PFSK-1 (cell line): Measurements from ENCODE around the gene SPECC1.

ENCODE experiments used
- FOXP2 ChIP-seq: optimal IDR thresholded peaks from 2 replicates; pipeline ENCODE3; 2011; ENCODE audit warnings: borderline replicate concordance, control low read depth, inconsistent platforms; ENCODE audit not compliant: insufficient read depth; ENCODE audit errors: extremely low read length, extremely low read depth
- POLR2AphosphoS5 ChIP-seq: IDR thresholded peaks from 2 replicates; pipeline ENCODE4 v1.6.1; 2012; ENCODE audit warnings: low read depth, mild to moderate bottlenecking, control low read depth, low read length, moderate library complexity
- SIN3A ChIP-seq: IDR thresholded peaks from 2 replicates; pipeline ENCODE4 v1.6.1; 2012; ENCODE audit warnings: mild to moderate bottlenecking, low read length, moderate library complexity, borderline replicate concordance; ENCODE audit not compliant: insufficient read depth
- TAF1 ChIP-seq: IDR thresholded peaks from 2 replicates; pipeline ENCODE4 v1.6.1; 2012; ENCODE audit warnings: low read length, control low read depth, borderline replicate concordance; ENCODE audit not compliant: insufficient read depth
- TF ChIP-seq, protein P1 (sequence below), 2 experiments: IDR thresholded peaks; 2 replicates each; pipeline versions ENCODE4 v1.6.1 to v1.8.0; 2011 to 2012; ENCODE audit warnings: low read depth in 2 of 2, low read length in 2 of 2, control low read depth in 1 of 2, inconsistent platforms in 1 of 2, mild to moderate bottlenecking in 1 of 2, moderate library complexity in 1 of 2; ENCODE audit not compliant: insufficient read depth in 1 of 2

SPECC1 gene

DNA sequence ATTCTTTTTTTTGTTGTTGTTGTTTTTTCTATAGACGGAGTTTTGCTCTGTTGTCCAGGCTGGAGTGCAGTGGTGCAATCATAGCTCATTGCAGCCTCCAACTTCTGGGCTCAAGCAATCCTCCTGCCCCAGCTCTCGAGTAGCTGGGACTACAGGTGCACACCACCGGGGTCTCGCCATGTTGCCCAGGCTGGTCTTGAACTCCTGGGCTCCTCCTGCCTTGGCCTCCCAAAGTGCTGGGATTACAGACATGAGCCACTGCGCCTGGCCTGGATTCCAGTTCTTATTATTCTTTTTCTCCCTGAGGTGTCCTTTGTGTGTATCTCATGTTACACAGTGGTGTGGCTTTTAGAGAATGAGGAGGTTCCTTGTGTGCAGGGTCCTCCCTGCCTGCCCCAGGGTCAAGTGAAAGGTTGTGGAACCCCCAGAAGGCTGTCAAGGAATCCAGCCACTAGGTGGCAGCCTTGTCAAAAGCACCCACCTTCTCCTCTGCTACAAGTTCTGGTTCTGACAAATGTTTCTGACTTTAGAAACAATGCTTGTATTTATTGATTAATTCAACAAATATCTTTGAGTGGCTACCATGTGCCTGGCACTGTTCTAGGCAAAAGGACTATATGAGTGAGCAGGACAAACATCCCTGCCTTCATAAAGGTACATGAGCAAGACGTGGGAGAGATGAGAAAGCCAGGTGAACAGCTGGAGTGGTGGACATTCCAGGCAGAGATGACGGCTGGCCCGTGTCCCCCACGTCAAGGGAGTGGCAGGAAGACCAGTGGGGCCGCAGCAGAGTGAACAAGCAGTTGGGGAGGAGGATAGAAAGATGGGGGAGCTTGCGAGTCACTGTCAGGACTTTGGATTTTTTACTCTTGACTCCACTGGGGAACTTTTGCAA lies 112.4 kb downstream of the SPECC1 start:
- TF ChIP-seq POLR2AphosphoS5 = no peak

DNA sequence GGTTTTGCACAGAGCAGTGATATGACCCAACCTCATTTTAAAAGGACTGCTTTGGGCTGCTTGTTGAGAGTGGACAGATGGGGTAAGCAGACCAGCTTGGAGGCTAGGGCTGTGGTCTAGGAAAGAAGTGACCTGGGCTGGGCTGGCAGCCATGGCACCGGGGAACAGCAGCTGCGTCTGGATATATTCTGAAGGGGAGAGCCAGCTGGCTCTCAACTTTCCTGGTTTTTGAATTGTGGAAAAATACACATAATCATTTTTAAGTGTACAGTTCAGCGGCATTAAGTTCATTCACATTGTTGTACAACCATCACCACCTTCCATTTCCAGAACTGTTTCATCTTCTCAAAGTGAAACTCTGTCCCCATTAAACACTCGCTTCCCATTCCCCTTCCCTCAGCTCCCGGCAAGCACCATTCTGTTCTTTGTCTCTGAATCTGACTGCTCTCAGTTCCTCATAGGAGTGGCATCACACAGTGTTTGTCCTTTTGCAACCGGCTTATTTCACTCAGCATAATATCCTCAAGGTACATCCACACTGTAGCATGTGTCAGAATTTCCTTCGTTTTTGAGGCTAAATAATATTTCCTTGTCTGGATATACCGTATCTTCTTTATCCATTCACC lies 113.2 kb downstream of the SPECC1 start:
- TF ChIP-seq POLR2AphosphoS5 = no peak
- TF ChIP-seq, protein P1, sequence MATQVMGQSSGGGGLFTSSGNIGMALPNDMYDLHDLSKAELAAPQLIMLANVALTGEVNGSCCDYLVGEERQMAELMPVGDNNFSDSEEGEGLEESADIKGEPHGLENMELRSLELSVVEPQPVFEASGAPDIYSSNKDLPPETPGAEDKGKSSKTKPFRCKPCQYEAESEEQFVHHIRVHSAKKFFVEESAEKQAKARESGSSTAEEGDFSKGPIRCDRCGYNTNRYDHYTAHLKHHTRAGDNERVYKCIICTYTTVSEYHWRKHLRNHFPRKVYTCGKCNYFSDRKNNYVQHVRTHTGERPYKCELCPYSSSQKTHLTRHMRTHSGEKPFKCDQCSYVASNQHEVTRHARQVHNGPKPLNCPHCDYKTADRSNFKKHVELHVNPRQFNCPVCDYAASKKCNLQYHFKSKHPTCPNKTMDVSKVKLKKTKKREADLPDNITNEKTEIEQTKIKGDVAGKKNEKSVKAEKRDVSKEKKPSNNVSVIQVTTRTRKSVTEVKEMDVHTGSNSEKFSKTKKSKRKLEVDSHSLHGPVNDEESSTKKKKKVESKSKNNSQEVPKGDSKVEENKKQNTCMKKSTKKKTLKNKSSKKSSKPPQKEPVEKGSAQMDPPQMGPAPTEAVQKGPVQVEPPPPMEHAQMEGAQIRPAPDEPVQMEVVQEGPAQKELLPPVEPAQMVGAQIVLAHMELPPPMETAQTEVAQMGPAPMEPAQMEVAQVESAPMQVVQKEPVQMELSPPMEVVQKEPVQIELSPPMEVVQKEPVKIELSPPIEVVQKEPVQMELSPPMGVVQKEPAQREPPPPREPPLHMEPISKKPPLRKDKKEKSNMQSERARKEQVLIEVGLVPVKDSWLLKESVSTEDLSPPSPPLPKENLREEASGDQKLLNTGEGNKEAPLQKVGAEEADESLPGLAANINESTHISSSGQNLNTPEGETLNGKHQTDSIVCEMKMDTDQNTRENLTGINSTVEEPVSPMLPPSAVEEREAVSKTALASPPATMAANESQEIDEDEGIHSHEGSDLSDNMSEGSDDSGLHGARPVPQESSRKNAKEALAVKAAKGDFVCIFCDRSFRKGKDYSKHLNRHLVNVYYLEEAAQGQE (IDR thresholded peaks at IDR 0.05; ENCODE audit: insufficient read depth in 1 of 2, low read depth in 2 of 2, low read length in 2 of 2) = no peak

DNA sequence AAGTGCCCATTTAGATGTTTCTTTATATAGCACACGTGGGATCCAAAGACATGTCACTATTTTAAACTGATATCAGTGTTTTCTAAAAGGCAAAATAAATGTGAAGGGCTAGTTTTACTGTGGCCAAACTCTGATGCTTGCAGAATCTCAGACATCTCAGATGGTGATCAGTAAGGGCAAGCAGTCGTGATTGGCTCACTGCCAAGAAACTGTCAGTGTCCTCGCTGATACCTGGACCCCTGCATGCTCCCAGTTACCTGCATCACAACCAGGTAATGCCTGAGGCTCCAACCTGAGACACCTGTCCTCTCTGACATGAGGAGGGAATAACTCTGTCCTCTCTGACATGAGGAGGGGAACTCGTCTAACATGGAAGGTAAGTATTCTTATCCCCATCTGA lies 114.0 kb downstream of the SPECC1 start:
- TF ChIP-seq TAF1 (no peak), FOXP2 (no peak), POLR2AphosphoS5 (no peak), SIN3A (no peak)
- TF ChIP-seq, protein P1 (IDR thresholded peaks at IDR 0.05; ENCODE audit: insufficient read depth in 1 of 2, low read depth in 2 of 2, low read length in 2 of 2) = no peak

DNA sequence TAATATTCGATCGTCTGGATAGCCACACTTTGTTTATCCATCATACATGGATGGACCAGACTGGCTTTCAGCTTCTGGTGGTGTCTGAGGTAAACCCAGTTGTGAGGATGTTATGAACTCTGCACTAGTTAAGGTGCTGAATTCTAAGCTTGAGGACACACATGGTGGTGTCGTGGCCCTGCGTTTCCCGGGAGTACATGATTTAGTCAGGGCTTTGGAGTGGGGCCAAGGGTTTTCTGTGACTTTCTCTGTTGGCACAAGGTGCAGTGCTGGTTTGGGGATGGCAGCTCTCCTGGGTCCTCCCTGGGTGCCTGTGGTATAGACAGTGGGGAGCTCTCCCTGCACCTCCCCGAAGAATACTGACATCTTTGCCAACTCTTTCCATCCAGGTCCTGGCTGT lies 116.6 kb downstream of the SPECC1 start:
- TF ChIP-seq FOXP2 (no peak), SIN3A (no peak), POLR2AphosphoS5 (no peak), TAF1 (no peak)
- TF ChIP-seq, protein P1 (IDR thresholded peaks at IDR 0.05; ENCODE audit: insufficient read depth in 1 of 2, low read depth in 2 of 2, low read length in 2 of 2) = no peak

DNA sequence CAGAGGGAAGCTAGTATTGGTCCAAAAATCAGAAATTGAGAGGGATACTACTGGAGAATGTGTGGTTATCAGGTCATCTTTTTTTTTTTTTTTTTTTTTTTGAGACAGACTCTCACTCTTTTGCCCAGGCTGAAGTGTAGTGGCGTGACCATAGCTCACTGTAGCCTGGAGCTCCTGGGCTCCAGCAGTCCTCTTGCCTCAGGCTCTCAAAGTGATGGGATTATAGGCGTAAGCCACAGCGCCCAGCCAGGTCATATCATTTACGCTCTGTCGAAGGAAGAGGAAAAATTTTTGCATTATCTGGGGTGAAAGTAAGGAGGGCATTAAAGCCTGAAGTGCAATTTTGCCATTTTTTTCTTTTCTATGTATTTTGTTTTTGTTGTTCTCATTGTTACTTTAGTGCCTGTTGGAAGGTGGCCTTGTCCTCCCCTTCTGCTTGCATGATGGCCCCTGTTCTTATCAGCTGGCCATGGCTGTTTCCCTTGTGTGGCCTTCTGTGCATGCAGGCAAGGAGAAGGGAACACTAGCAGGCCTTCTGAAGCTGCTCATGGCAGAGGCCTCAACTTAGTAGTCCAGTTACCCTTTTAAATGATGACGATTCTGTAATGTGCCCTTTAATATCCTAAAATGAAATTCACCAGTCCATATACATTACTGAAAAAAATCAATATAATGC lies 118.3 kb downstream of the SPECC1 start:
- no peak for TF ChIP-seq TAF1
- no peak for TF ChIP-seq SIN3A
- no peak for TF ChIP-seq FOXP2
- TF ChIP-seq, protein P1 (IDR thresholded peaks at IDR 0.05; ENCODE audit: insufficient read depth in 1 of 2, low read depth in 2 of 2, low read length in 2 of 2) = no peak
- TF ChIP-seq POLR2AphosphoS5 = no peak
